Astrocyte of the hippocampus (primary cell): ENCODE measurements around the gene MS4A14.
"Not testable (repeated sequence)": the region's sequence is repeated elsewhere in the genome, so short reads cannot be mapped to it uniquely, and the experiment has no call there.

ENCODE experiments used
- DNase-seq: peaks from one replicate; pipeline ENCODE4 v3.0.0; 2011; ENCODE audit warnings: low read depth, low spot score

Gene MS4A14

DNA sequence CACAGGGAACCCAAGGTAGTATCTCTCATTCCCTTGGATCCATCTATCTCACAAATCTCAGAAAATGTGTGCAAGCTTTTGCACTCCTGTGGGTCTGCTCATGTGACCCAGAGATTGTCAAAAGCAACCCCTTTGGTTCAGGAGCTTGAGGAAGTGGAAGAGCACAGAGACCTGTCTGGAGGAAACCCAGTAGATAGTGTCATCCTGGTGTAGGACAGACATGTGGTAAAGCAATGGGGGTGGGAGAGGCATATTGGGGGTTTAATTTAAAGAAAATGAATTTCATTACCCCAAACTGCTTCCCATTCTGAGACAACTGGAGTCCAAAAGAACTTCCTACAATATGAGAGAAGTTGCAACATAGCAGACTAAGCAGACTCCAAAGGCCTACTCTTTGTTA is 5.8 kb upstream of the MS4A14 start:
- DNase-seq = no peak

DNA sequence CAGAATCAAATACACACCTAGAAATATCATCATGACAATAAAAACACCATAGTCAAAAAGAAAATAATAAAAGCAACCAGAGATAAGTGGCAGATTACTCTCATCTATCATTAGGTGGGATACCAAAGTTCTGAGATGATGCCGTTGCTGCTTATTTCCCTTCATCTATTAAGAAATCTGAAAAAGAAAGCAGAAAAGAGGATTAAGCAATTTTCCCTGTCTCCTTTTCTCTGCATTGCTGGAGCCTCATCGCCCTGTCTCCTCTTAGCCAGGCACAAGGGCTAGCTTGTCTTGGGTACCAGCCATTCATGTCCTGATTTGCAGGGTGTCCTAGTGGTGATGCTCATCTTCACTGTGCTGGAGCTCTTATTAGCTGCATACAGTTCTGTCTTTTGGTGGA is 3.9 kb upstream of the MS4A14 start:
- no peak for DNase-seq

DNA sequence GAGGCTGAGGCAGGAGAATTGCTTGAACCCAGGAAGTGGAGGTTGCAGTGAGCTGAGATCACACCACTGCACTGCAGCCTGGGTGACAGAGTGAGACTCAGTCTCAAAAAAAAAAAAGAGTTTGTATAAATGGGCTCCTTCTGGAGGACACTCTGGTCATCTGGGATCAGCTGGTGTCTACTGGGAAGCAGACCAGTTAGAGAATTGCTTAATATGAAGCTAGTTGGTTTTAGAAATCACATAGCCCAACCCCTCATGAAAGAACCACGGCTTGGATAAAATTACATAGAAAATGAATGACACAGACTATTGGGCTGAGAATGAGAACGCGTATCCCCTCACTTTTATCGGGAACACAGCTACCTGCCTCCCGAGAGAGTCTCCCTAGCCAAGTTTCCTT is 3.2 kb upstream of the MS4A14 start:
- no peak for DNase-seq

- no peak for DNase-seq
Measured at GRCh38 chr11:60394666-60395380, 1.4 kb upstream of the MS4A14 start.

DNA sequence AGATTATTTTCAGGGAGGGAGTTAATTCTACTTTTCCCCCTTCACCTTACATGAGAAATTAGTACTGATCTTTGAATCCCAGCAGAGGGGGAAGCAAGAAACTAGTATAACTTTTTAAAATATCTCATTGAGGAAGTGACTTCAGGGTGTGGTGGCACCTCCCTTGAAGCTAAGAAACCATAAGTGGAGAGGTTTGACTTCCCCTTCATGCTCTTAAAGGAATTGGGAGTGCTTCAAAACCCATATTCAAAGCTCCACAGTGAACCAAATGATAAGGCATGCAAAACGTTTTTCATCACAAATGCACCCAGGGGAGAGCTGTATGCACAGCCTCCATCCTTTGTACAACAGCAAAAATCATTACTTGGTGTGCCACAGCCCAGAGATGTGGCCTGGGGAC is 540 bp downstream of the MS4A14 start:
- no peak for DNase-seq

DNA sequence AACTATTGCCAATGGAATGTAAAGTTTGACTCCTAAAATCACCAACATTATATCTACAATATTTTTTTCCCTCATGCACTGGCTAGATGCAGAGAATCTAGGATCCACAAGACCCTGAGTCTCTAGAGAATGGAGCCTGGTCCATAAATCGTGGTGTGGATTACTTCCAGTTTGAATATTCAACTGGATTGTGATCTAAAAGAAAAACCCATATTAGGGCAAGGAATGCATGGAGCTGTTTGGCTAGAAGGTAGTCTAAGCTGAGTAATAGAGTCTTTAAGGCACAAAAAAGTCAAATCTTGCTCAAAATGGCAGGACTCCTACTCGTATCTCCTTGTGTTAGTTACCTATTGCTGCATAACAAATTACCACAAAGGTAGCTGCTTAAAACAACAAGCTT is 23.8 kb downstream of the MS4A14 start:
- no peak for DNase-seq

GRCh38 chr11:60422609-60423008 is 26.4 kb downstream of the MS4A14 start:
- DNase-seq = no peak

GRCh38 chr11:60428517-60428916 is 32.3 kb downstream of the MS4A14 start:
- peak; percentile 2 for DNase-seq

GRCh38 chr11:60429272-60429671 is 33.0 kb downstream of the MS4A14 start, which contains the start of gene MS4A5:
Gene MS4A5, plus strand, starts transcription at chr11:60429572. Its CDS starts 103 bp downstream, at chr11:60429675.
- no peak for DNase-seq

GRCh38 chr11:60431251-60431650 is 35.0 kb downstream of the MS4A14 start:
- no peak for DNase-seq

GRCh38 chr11:60433401-60433800 is 37.1 kb downstream of the MS4A14 start:
- DNase-seq = no peak

DNA sequence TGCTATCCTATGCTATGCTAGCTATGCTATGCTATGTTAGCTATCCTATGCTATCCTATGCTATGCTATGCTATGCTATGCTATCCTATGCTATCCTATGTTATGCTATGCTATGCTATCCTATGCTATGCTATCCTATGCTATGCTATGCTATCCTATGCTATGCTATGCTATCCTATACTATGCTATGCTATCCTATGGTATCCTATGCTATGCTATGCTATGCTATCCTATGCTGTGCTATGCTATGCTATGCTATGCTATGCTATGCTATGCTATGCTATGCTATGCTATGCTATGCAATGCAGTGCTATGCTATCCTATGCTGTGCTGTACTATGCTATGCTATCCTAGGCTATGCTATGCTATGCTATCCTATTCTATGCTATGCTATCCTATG is 50.8 kb downstream of the MS4A14 start:
- DNase-seq = no peak

DNA sequence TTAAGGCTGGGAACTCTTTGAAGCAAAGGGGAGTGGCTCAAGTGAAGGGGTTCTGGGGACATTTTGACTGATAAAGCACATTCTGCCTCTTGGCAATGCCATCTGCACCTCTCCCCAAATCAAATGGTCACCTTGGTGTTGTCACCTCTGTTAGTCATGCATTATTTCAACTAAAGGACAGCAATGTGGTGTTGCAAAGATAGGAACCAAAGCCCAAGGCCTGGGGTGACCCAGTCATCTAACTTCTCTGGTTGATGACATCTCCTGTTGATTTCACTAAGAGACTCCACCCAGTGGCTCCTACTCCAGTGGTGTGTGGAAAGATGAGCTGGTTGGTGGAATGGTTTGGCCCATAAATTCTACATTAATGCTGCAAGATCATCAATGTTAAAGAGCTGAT is 51.6 kb downstream of the MS4A14 start:
- DNase-seq = no peak

- DNase-seq = not testable (repeated sequence)
Measured at GRCh38 chr11:60451185-60451584, 54.9 kb downstream of the MS4A14 start.

GRCh38 chr11:60454212-60454611 is 58.0 kb downstream of the MS4A14 start:
- no peak for DNase-seq

GRCh38 chr11:60455531-60456042 is 59.3 kb downstream of the MS4A14 start, which contains the start of gene MS4A1:
Gene MS4A1, plus strand, starts transcription at chr11:60455847. Its CDS starts 6,528 bp downstream, at chr11:60462375.
- DNase-seq = no peak

DNA sequence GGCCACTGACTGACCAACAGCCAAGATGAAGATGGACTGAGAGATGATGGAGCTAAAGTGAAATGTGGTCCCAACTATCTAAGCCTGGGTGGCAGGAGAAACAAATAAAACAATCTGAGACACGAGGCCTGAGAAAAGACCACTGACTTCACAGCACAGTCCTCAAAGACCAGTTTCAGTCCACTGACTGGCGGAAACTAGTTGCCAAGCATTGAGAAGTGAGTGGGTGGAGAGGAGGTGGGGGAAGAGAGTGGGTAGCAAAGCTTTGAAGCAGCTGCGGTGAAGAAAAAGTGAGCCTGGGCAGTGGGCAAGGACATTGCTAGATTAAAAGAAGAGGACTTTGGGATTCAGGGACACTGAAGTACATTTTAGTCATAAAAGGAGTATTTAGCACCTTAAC is 61.3 kb downstream of the MS4A14 start:
- DNase-seq = no peak

DNA sequence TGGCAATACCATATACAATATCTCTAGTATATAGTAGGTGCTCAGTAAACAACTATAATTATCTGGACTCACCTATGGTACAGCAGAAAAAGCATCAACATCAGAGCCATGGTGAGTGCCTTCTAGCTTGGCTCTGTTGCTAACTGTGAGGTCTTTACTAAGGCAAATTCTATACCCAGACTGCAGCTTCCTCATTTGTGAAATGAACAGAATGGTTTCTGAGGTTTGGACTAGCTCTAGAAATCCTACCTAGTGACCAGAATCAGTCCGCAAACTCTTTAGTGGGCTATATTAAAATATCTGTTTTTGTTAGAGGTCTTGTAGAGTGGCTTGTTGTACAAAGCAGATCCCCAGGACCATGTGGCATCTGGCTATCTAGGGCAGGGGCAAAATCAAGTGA is 63.1 kb downstream of the MS4A14 start:
- no peak for DNase-seq
